Left ventricle myocardium inferior (tissue), 1 donor: ENCODE data around the gene GPR156. TPM values are rescaled to one million over a fixed set of nuclear protein-coding genes. Genes with fewer than 3 reads are reported as not detected.
A peak's percentile ranks its signal among the peaks of the same experiment; 100 is the strongest.
"Not testable (repeated sequence)": the region's sequence is repeated elsewhere in the genome, so short reads cannot be mapped to it uniquely, and the experiment has no call there.

ENCODE experiments used
- DNase-seq: peaks from one replicate; pipeline ENCODE4 v3.0.0-alpha.2; 2020
- H3K27ac ChIP-seq: fragments of 200-600 bp; replicated peaks from 2 replicates; pipeline ENCODE4 v1.8.0; 2021
- H3K27me3 ChIP-seq: fragments of 200-600 bp; 2 replicates; pipeline ENCODE4 v1.8.0; 2021; ENCODE audit warnings: low read depth
- H3K36me3 ChIP-seq: fragments of 200-600 bp; 2 replicates; pipeline ENCODE4 v1.8.0; 2021
- H3K4me1 ChIP-seq: fragments of 200-600 bp; 2 replicates; pipeline ENCODE4 v1.8.0; 2021
- H3K4me3 ChIP-seq: fragments of 200-600 bp; 2 replicates; pipeline ENCODE4 v1.8.0; 2021; ENCODE audit warnings: mild to moderate bottlenecking, moderate library complexity
- H3K9me3 ChIP-seq: fragments of 200-600 bp; replicated peaks from 2 replicates; pipeline ENCODE4 v1.8.0; 2021
- CTCF ChIP-seq: fragments of 200-600 bp; IDR thresholded peaks from 2 replicates; pipeline ENCODE4 v1.8.0; 2021; ENCODE audit warnings: antibody characterized with exemption, mild to moderate bottlenecking, borderline replicate concordance
- intact Hi-C: fragments of 100-400 bp; cut with micrococcal nuclease; formaldehyde crosslinking; loops from one replicate; pipeline ENCODE4 v1.11.0; 2022
- total RNA-seq: library from RNA; stranded (reverse); fragmentation: NEBNext Ultra II Directional; extraction: Animal tissue kit (Norgen Biotek cat#: 25700); gene quantifications from one replicate; pipeline ENCODE4 v1.2.1, GENCODE V29; 2021
- donor health status: DM: no; HTN: yes; CAD: no; lungs with severe emphysema.

Gene GPR156
- total RNA-seq, 1 donor from 2014 or later, result not detected

GRCh38 chr3:120162400-120162799, 122.6 kb downstream of the GPR156 start:
- H3K9me3 ChIP-seq, result no peaks in the 10 kb centered on the region
- H3K4me1 ChIP-seq, result no peaks in the 10 kb centered on the region
- H3K36me3 ChIP-seq, result no peaks in the 10 kb centered on the region
- TF ChIP-seq CTCF, result no peak
- H3K27me3 ChIP-seq, result no peaks in the 10 kb centered on the region
- no peak for DNase-seq
- H3K27ac ChIP-seq, result no peak overlapping the region
- H3K4me3 ChIP-seq, result no peak overlapping the region
- intact Hi-C loops, result no loop called here

- H3K36me3 ChIP-seq, result no peaks in the 10 kb centered on the region
- no peaks in the 10 kb centered on the region for H3K27me3 ChIP-seq
- no peak for TF ChIP-seq CTCF
- no peak for DNase-seq
- H3K27ac ChIP-seq, result no peak overlapping the region
- intact Hi-C loops, result no loop called here
- H3K9me3 ChIP-seq, result no peaks in the 10 kb centered on the region
- no peak overlapping the region for H3K4me3 ChIP-seq
- no peaks in the 10 kb centered on the region for H3K4me1 ChIP-seq
Measured at GRCh38 chr3:120161902-120162301, 123.1 kb downstream of the GPR156 start.

GRCh38 chr3:120160050-120160449, 125.0 kb downstream of the GPR156 start:
- no peaks in the 10 kb centered on the region for H3K4me1 ChIP-seq
- peak; percentile 56 for DNase-seq
- no peak overlapping the region for H3K4me3 ChIP-seq
- no peaks in the 10 kb centered on the region for H3K27me3 ChIP-seq
- no peak for TF ChIP-seq CTCF
- H3K27ac ChIP-seq, result peak overlapping the region; percentile 20
- intact Hi-C loops, result no loop called here
- H3K9me3 ChIP-seq, result peaks cover 5% of the 10 kb centered on the region
- no peaks in the 10 kb centered on the region for H3K36me3 ChIP-seq

GRCh38 chr3:120157681-120158080, 127.3 kb downstream of the GPR156 start:
- H3K27ac ChIP-seq, result no peak overlapping the region
- intact Hi-C loops, result no loop called here
- peaks cover 11% of the 10 kb centered on the region for H3K9me3 ChIP-seq
- no peaks in the 10 kb centered on the region for H3K36me3 ChIP-seq
- H3K27me3 ChIP-seq, result no peaks in the 10 kb centered on the region
- H3K4me1 ChIP-seq, result no peaks in the 10 kb centered on the region
- no peak for DNase-seq
- no peak overlapping the region for H3K4me3 ChIP-seq
- TF ChIP-seq CTCF, result no peak

GRCh38 chr3:120157113-120157512, 127.9 kb downstream of the GPR156 start:
- no peak overlapping the region for H3K4me3 ChIP-seq
- H3K27me3 ChIP-seq, result no peaks in the 10 kb centered on the region
- H3K9me3 ChIP-seq, result peaks cover 11% of the 10 kb centered on the region
- no peaks in the 10 kb centered on the region for H3K4me1 ChIP-seq
- no peak for TF ChIP-seq CTCF
- intact Hi-C loops, result no loop called here
- no peak overlapping the region for H3K27ac ChIP-seq
- no peaks in the 10 kb centered on the region for H3K36me3 ChIP-seq
- DNase-seq, result no peak

- intact Hi-C loops, result no loop called here
- Histone ChIP-seq H3K4me3 (no peak overlapping the region), H3K27me3 (no peaks in the 10 kb centered on the region), H3K27ac (no peak overlapping the region), H3K36me3 (no peaks in the 10 kb centered on the region), H3K4me1 (no peaks in the 10 kb centered on the region), H3K9me3 (peaks cover 11% of the 10 kb centered on the region)
- TF ChIP-seq CTCF, result no peak
- DNase-seq, result no peak
Measured at GRCh38 chr3:120156699-120157098, 128.3 kb downstream of the GPR156 start.

- DNase-seq, H3K27ac ChIP-seq, intact Hi-C loops, H3K4me3 ChIP-seq, H3K36me3 ChIP-seq, H3K27me3 ChIP-seq, H3K4me1 ChIP-seq: not testable (repeated sequence)
- peaks cover 11% of the 10 kb centered on the region for H3K9me3 ChIP-seq
Measured at GRCh38 chr3:120155694-120156093, 129.3 kb downstream of the GPR156 start.
